OCI-LY1 (cell line): ENCODE data around the gene CREM.

Source experiments
- CTCF ChIP-seq: fragments of 200-600 bp; sonication (generic), shearing (Covaris generic); IDR thresholded peaks from 2 replicates; pipeline ENCODE4 v1.5.1; 2017; ENCODE audit warnings: mild to moderate bottlenecking, antibody characterized with exemption, low read length, moderate library complexity, mixed read lengths
- EZH2 ChIP-seq: fragments of 200-600 bp; sonication (generic), shearing (Covaris generic); IDR thresholded peaks from 2 replicates; pipeline ENCODE4 v1.8.0; 2017; ENCODE audit warnings: borderline replicate concordance, mixed run types, mild to moderate bottlenecking, antibody characterized with exemption, low read length, moderate library complexity, mixed read lengths

GRCh38 chr10:35211390-35211789 lies 84.7 kb downstream of the CREM start:
- no peak for TF ChIP-seq CTCF
- TF ChIP-seq EZH2 = no peak
